GM12875 (cell line): Measurements from ENCODE around the gene KCNT2.

Experiments
- H3K4me3 ChIP-seq: one replicate; pipeline ENCODE4 v1.5.1; 2011; ENCODE audit warnings: low read depth, low read length, control low read depth
- TF ChIP-seq, protein P1 (sequence below): IDR thresholded peaks from 2 replicates; pipeline ENCODE4 v1.5.1; 2011; ENCODE audit warnings: low read depth, mild to moderate bottlenecking, control low read depth, inconsistent platforms, low read length, moderate library complexity, borderline replicate concordance; ENCODE audit not compliant: insufficient read depth

The KCNT2 gene

DNA sequence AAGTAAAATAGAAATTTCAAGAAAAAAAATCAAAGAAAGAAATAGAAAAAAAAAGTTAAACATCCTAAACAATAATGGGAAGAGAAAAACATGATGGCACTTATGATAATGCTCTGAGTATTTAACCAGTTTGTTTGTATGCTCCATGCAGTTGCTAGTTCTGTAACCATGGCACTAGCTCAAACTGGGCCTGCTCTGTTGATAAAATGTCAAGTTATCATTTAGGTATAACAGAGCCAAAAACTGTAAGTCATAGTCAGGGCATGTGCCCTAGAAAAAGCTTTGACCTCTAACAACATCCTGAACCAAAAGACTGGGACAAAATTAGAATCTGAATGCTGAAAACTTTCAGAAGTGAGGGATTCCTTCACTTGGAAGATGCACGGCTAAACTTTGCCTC lies 148.9 kb downstream of the KCNT2 start:
- TF ChIP-seq, protein P1, sequence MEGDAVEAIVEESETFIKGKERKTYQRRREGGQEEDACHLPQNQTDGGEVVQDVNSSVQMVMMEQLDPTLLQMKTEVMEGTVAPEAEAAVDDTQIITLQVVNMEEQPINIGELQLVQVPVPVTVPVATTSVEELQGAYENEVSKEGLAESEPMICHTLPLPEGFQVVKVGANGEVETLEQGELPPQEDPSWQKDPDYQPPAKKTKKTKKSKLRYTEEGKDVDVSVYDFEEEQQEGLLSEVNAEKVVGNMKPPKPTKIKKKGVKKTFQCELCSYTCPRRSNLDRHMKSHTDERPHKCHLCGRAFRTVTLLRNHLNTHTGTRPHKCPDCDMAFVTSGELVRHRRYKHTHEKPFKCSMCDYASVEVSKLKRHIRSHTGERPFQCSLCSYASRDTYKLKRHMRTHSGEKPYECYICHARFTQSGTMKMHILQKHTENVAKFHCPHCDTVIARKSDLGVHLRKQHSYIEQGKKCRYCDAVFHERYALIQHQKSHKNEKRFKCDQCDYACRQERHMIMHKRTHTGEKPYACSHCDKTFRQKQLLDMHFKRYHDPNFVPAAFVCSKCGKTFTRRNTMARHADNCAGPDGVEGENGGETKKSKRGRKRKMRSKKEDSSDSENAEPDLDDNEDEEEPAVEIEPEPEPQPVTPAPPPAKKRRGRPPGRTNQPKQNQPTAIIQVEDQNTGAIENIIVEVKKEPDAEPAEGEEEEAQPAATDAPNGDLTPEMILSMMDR, result no peak
- H3K4me3 ChIP-seq, result no peak overlapping the region

DNA sequence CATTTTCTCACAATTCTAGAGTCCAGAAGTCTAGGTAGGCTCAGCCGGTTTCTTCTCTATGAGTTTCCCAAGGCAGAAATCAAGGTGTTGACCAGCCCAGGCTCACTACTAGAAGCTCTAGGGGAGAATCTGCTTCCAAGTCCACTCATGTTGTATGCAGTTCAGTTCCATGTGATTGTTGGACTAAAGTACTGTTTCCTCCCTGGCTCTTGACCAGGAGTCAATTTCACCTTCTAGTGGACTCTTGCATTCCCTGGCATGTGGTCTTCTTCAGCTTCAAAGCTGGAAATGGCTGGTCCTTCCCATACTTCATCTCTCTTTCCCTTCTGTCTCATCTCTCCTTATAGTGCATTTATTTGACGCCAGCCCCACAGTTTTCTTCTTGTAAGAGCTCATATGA lies 153.4 kb downstream of the KCNT2 start:
- TF ChIP-seq, protein P1, result no peak
- no peak overlapping the region for H3K4me3 ChIP-seq

DNA sequence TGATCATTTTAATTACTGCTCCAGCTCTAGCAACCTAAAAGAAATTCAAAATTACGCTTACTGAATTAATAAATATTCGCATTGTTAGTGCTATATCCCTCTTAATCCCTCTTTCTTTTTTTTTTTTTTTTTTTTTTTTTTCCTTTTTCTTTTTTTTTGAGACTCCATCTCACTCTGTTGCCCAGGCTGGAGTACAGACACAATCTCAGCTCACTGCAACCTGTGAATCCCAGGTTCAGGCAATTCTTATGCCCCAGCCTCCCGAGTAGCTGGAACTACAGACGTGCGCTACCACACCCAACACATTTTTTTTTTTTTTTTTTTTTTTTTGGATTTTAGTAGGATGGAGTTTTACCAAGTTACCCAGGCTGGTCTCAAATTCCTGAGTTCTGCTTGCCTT lies 157.1 kb downstream of the KCNT2 start:
- no peak overlapping the region for H3K4me3 ChIP-seq
- TF ChIP-seq, protein P1, result no peak

DNA sequence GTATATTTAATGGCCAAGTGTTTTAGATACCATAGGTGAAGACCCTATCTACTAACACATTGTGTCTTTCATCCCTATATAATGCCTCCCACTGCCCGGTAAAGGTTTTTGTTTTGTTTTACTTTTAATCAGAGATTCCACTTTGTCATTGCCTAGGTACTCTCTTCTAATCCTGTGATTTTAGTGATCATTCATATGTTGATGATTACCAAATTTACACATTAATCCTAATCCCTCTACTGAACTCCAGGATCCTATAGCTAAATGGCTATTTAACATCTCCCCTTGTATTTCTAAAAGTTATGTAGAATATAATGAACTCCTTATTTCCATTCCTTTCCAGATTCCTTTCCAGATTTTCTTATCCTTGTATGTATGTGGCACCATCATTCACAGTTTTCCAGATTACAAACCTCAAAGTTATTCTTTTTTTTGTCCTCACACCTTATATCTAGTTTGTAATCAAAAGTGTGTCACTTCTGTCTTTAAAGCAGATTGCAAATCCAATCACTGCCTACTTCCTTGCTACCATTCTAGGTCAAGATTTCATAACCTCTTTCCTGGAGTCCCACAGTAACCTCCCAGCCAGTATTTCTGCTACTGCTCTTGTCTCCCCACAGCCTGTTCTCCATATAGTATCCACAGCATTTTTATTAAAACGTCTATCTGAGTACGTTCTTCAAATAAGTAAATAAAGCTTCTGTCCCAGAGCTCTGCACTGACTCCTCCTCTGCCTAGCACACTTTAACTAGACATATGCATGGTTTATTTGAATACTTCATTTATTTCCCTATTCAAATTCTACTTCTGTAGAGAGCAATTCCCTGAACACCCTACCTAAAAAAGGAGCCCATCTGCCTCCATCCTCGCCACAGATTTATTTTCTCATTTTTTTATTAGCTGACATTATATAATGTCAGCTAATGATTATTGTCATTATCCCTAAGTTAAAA lies 157.8 kb downstream of the KCNT2 start:
- TF ChIP-seq, protein P1, result no peak
- H3K4me3 ChIP-seq, result no peak overlapping the region

DNA sequence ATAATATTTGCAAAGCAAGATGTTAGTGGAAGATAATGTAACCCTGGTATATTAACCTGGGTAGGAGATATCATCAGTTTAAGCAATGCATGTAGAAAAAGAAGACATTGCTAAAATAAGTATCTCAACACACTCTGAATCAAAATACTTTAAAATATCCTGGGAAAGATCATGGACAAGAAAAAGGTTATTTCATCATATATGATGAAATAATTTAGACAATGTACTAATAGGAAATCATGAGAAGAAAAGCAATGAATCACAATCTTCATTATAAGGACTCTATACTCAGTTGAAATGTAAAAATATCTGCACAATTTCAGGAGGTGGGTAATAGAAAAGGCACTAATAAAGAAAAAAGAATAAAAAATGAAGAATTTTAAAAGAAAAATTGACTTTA lies 158.8 kb downstream of the KCNT2 start:
- H3K4me3 ChIP-seq, result no peak overlapping the region
- TF ChIP-seq, protein P1, result no peak

DNA sequence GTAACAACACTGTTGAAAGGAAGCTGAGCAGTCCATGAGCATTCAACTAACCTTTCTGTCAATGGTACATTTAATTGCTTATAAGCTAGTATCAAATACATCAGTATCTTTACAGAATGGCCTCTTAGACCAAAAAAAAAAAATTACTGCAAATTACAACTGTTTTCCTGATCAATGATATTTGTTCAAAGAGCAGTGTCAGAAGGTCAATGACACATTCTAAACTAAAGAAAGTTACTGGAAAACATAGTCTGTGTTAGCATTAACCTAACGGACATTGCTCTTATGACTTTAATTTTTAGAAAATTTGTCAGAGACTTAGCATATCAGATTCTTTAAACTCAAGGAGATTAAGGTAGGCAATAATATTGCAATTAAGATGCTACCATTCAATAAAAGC lies 162.5 kb downstream of the KCNT2 start:
- TF ChIP-seq, protein P1, result no peak
- no peak overlapping the region for H3K4me3 ChIP-seq

DNA sequence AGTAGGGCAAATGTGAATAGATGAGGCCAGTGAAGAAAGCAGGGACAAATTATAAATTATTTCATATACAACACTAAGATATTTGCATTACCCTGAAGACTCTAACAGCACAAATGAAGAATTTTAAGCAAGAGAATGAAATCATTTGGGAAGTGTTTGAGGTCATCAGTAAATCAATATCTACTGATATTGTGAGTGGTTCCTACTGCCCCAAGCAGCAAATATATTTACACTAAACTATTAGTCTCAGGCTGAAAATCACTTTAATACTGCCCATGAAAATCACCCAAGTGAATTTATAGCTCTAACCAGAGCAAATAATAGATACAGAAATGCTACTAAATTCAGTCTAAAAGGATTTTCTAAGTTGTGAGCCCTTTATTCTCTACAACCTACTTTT lies 163.6 kb downstream of the KCNT2 start:
- TF ChIP-seq, protein P1, result no peak
- no peak overlapping the region for H3K4me3 ChIP-seq
